ENCODE measurements around the gene RXRA. TPM values are rescaled to one million over a fixed set of nuclear protein-coding genes. Genes with fewer than 3 reads are reported as not detected.

RXRA gene
- polyA plus RNA-seq, 1 donor = 74.6 TPM

DNA sequence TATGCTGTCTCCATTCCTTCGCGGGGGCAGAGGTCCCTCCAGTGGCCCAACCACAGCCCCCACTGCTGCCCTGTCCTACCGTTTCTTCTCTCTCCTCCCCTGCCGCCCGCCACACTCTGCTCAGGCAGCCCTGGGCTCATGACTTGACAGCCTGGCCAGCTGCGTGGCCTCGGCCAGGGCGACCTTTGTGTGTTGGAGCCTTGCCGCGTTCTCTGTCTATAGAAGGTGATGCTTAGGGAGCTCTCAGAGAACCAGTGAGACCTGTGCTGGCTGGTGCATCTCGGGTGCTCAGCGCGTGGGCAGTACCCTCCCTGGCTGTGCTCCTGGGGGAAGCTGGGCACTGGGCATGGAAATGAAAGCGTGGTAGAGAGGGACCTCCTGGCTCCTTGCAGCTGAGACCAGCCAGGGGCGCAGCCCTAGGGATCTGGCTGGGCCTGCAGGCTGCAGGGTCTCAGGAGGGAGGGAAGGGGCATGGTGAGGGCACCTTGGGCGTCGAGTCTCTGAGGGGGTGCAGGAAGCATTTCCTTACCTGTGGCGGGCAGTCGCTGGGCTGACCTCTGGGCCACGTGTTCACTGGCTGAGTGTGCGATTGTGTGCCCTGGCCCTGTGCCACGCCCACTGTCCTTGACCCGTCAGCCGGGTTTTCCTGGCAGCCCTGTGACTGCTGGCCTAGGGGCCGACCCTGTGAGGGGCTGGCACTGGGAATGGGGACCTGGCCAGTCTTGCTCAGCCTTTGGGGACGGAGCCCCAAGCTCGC, 50.3 kb downstream of the RXRA start:
- H3K4me3 ChIP-seq (ENCODE audit: low read length) = no peak overlapping the region
- DNase-seq = no peak
- peaks cover 78% of the 10 kb centered on the region for H3K4me1 ChIP-seq (ENCODE audit: control insufficient read depth, insufficient read depth, low read length)
- no CpG with 5 or more reads among the region's 27 CpGs for WGBS (ENCODE audit: insufficient coverage, low lambda C conversion rate)
- H3K27ac ChIP-seq (ENCODE audit: low read length) = no peak overlapping the region
- no peaks in the 10 kb centered on the region for H3K27me3 ChIP-seq (ENCODE audit: control insufficient read depth, insufficient read depth, low read length)
- H3K9me3 ChIP-seq (ENCODE audit: control insufficient read depth, low read depth, low read length) = no peaks in the 10 kb centered on the region
- peaks cover 22% of the 10 kb centered on the region for H3K36me3 ChIP-seq (ENCODE audit: control insufficient read depth, insufficient read depth, low read length)

DNA sequence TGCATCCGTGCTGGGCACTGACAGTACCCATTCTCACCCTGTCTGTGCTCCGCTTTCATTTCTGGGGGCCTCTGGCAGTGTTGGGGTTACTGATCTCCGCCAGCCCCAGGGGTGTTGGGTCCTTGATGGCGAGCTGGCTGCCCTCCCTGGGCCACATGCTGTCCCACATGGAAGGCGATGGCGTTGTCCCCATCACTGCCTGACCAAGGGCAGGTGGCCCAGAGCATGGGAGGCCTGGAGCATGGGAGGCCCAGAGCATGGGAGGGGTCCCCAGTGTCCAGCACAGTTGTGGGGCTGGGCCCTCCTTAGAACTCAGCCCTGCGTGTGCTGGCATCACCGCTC, 50.9 kb downstream of the RXRA start:
- WGBS (ENCODE audit: insufficient coverage, low lambda C conversion rate) = no CpG with 5 or more reads among the region's 8 CpGs
- no peak overlapping the region for H3K4me3 ChIP-seq (ENCODE audit: low read length)
- DNase-seq = no peak
- H3K27ac ChIP-seq (ENCODE audit: low read length) = no peak overlapping the region
- H3K27me3 ChIP-seq (ENCODE audit: control insufficient read depth, insufficient read depth, low read length) = no peaks in the 10 kb centered on the region
- H3K4me1 ChIP-seq (ENCODE audit: control insufficient read depth, insufficient read depth, low read length) = peaks cover 84% of the 10 kb centered on the region
- no peaks in the 10 kb centered on the region for H3K9me3 ChIP-seq (ENCODE audit: control insufficient read depth, low read depth, low read length)
- peaks cover 22% of the 10 kb centered on the region for H3K36me3 ChIP-seq (ENCODE audit: control insufficient read depth, insufficient read depth, low read length)

DNA sequence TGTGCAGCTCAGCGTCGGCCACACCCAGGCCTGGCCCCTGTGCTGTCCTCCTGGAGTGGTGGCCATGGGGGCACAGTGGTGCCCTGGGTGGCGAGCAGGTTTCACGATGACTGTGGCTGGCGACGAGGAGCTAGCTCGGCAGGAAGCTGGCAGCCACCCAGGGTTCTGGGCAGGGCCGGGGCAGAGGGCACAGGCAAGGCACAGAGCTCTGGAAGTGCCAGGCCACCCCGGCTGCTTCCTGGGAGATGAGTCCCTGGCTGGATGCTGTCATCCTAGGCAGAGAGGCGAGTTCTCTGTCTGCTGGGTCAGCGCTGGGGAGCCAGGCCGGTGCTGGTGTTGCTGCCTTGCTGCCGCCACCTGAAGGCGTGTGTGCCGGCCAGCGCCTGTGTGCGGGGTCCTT, 51.7 kb downstream of the RXRA start:
- Histone ChIP-seq H3K27me3 (ENCODE audit: control insufficient read depth, insufficient read depth, low read length) (no peaks in the 10 kb centered on the region), H3K4me1 (ENCODE audit: control insufficient read depth, insufficient read depth, low read length) (peaks cover 87% of the 10 kb centered on the region), H3K36me3 (ENCODE audit: control insufficient read depth, insufficient read depth, low read length) (peaks cover 22% of the 10 kb centered on the region), H3K4me3 (ENCODE audit: low read length) (no peak overlapping the region), H3K27ac (ENCODE audit: low read length) (no peak overlapping the region), H3K9me3 (ENCODE audit: control insufficient read depth, low read depth, low read length) (no peaks in the 10 kb centered on the region)
- no peak for DNase-seq
- WGBS (ENCODE audit: insufficient coverage, low lambda C conversion rate) = 73% methylated on average over 2 of the region's 17 CpGs

DNA sequence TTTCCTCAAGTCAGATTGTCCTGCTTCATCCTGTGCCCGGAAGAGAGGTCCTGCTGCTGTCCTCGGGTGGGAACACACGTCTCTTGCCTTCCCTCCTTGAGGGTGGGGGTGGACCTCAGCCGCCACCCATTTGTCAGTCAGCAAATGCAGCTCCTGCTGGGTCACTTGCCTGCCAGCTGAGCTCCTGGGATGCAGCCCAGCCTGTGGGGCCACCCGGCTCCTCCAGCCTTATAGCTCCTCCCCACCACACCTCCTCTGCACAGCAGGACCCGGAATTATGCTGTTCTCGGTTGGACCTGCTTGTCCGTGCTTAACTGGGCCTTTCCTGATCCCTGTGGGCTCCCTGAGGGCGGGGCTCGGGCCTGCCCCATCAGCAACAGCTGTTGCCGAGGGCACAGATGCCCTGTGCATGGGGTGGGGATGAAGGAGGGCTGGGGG, 52.7 kb downstream of the RXRA start:
- WGBS (ENCODE audit: insufficient coverage, low lambda C conversion rate) = no CpG with 5 or more reads among the region's 11 CpGs
- peak in 1 of 2 donors; percentile 55 for DNase-seq

DNA sequence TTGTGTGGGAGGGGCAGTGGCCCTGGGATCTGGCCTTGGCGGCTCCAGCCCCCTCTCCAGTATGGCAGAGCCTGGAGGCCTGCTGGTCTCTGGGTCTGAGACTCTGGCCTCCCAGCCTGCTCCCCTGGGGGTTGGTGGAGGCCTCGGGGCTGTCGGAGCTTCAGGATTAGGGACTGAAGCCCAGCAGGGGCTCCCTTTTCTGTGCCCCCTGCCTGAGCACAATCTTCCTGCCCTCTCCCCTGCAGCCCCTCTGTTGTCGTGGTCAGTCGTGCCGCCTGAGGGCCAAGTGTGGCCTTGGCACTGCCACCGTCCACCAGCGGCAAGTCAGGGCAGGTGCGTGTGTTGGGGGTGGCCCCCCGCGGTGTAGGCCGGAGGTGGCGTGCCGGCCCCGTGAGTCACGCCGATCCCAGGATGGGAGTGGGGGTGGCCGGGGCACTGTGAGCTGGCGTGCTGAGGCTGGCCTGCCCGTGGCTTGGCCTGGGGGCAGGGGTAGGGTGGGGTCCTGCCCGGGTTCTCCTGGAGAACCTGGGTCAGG, 53.6 kb downstream of the RXRA start:
- peaks cover 19% of the 10 kb centered on the region for H3K36me3 ChIP-seq (ENCODE audit: control insufficient read depth, insufficient read depth, low read length)
- no peak for DNase-seq
- no peaks in the 10 kb centered on the region for H3K27me3 ChIP-seq (ENCODE audit: control insufficient read depth, insufficient read depth, low read length)
- H3K9me3 ChIP-seq (ENCODE audit: control insufficient read depth, low read depth, low read length) = no peaks in the 10 kb centered on the region
- H3K27ac ChIP-seq (ENCODE audit: low read length) = no peak overlapping the region
- no peak overlapping the region for H3K4me3 ChIP-seq (ENCODE audit: low read length)
- no CpG with 5 or more reads among the region's 21 CpGs for WGBS (ENCODE audit: insufficient coverage, low lambda C conversion rate)
- peaks cover 95% of the 10 kb centered on the region for H3K4me1 ChIP-seq (ENCODE audit: control insufficient read depth, insufficient read depth, low read length)

More for the DNA sequence above, 52.7 kb downstream of the RXRA start:
- Histone ChIP-seq H3K4me1 (ENCODE audit: control insufficient read depth, insufficient read depth, low read length) (peaks cover 92% of the 10 kb centered on the region), H3K36me3 (ENCODE audit: control insufficient read depth, insufficient read depth, low read length) (peaks cover 20% of the 10 kb centered on the region), H3K27me3 (ENCODE audit: control insufficient read depth, insufficient read depth, low read length) (no peaks in the 10 kb centered on the region), H3K4me3 (ENCODE audit: low read length) (no peak overlapping the region), H3K27ac (ENCODE audit: low read length) (peak overlapping the region; percentile 21), H3K9me3 (ENCODE audit: control insufficient read depth, low read depth, low read length) (no peaks in the 10 kb centered on the region)

DNA sequence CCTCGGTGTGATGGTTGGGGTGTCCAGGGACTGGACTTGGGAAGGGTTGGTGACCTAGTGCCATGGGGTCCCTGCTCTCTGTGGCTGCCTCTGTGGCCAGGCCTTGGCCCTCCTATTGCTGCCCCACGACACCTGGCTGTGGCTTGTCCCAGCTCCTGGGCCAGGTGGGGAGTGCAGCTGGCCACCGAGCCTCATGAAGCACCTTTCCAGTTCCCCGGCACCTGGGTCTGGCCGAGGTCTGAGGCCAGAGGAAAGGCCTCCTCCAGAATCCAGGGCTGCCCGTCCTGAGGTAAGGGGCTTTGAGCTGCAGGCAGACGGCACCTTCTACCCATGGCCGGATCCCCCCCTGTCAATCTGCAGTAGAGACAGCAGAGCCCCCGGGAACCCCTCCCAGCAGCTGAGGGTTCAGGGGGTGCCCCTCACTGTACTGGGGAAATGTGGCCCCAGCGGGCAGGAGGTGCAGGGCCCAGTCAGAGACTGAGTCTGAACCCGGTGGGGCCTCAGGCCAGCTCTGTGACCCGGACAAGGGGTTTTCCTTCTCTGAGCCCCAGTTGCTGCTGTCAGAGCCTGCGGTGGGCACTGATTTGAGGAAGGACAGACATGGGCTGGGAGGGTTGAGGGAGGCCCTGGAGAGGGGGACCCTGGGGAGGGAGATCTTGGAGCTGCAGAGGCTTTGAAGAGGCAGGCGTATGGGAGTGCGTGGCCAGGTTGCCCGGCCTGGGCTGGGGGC, 54.5 kb downstream of the RXRA start:
- Histone ChIP-seq H3K27ac (ENCODE audit: low read length) (peak overlapping the region; percentile 39), H3K4me3 (ENCODE audit: low read length) (no peak overlapping the region), H3K4me1 (ENCODE audit: control insufficient read depth, insufficient read depth, low read length) (peaks cover 87% of the 10 kb centered on the region), H3K27me3 (ENCODE audit: control insufficient read depth, insufficient read depth, low read length) (no peaks in the 10 kb centered on the region), H3K36me3 (ENCODE audit: control insufficient read depth, insufficient read depth, low read length) (peaks cover 20% of the 10 kb centered on the region), H3K9me3 (ENCODE audit: control insufficient read depth, low read depth, low read length) (no peaks in the 10 kb centered on the region)
- DNase-seq = no peak
- no CpG with 5 or more reads among the region's 16 CpGs for WGBS (ENCODE audit: insufficient coverage, low lambda C conversion rate)

DNA sequence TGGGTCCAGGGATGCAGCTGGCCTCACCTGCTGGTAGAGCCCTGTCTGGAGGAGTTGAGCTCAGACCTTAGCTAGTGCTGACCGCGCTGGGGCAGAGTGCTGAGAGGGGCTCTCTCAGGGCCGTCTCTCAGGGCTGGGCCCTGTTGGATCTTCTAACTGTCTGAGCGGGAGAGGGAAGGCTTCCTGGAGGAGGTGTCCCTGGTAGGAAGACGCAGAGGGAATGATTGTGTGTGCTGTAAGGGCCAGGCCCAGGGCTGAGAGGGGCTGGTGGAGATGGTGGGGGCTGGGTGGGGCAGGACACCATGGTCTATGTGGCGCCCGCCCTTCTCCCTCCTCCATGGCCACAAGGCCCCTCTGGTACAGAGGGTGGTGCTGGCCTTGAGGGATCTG, 55.0 kb downstream of the RXRA start:
- H3K27me3 ChIP-seq (ENCODE audit: control insufficient read depth, insufficient read depth, low read length) = no peaks in the 10 kb centered on the region
- peaks cover 83% of the 10 kb centered on the region for H3K4me1 ChIP-seq (ENCODE audit: control insufficient read depth, insufficient read depth, low read length)
- peaks cover 20% of the 10 kb centered on the region for H3K36me3 ChIP-seq (ENCODE audit: control insufficient read depth, insufficient read depth, low read length)
- H3K27ac ChIP-seq (ENCODE audit: low read length) = peak overlapping the region; percentile 39
- DNase-seq = no peak
- no peak overlapping the region for H3K4me3 ChIP-seq (ENCODE audit: low read length)
- no peaks in the 10 kb centered on the region for H3K9me3 ChIP-seq (ENCODE audit: control insufficient read depth, low read depth, low read length)
- WGBS (ENCODE audit: insufficient coverage, low lambda C conversion rate) = no CpG with 5 or more reads among the region's 7 CpGs

DNA sequence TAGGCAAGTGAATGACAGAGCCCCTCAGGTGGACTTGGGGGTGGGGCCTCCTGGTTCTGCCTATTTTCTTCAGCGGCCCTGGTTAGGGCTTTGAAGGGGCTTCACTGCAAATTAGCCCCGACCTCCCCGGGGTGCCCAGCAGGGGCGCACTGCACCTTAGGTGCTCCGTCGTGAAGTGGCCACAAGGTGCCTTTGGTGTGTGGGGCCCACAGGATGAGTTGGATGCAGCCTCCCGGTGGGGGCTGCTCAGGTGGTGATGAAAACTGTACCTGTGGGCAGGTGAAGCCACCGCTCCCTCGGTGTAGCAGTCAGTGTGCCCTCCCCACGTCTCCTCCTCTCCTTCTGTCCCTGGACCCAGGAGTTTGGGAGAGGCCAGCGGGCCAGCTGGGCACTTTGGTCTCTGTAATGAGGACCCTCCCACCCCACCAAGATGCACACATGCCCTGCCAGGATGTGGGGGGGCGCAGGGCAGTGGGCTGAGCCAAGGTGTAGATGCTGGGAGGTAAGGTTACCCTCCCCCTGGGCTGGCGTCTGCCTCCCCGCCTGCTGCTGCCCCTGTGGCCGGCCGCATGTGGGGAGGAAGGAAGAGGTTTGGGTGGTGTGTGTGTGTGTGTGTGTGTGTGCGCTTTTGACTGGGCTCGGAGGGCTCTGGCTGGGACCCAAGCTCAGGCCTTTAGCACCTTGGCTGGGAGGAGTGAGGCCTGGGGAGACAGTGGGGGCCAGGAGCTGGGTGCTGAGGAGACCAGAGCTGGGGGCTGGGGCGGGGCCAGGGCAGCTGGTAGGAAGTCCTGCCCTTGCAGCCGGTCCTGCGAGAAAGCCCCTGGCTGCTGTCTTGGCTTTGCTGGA, 55.6 kb downstream of the RXRA start:
- Histone ChIP-seq H3K36me3 (ENCODE audit: control insufficient read depth, insufficient read depth, low read length) (peaks cover 20% of the 10 kb centered on the region), H3K4me1 (ENCODE audit: control insufficient read depth, insufficient read depth, low read length) (peaks cover 79% of the 10 kb centered on the region), H3K27ac (ENCODE audit: low read length) (peak overlapping the region; percentile 82), H3K9me3 (ENCODE audit: control insufficient read depth, low read depth, low read length) (no peaks in the 10 kb centered on the region), H3K27me3 (ENCODE audit: control insufficient read depth, insufficient read depth, low read length) (no peaks in the 10 kb centered on the region), H3K4me3 (ENCODE audit: low read length) (no peak overlapping the region)
- peak in 1 of 2 donors; percentile 59 for DNase-seq
- no CpG with 5 or more reads among the region's 21 CpGs for WGBS (ENCODE audit: insufficient coverage, low lambda C conversion rate)

DNA sequence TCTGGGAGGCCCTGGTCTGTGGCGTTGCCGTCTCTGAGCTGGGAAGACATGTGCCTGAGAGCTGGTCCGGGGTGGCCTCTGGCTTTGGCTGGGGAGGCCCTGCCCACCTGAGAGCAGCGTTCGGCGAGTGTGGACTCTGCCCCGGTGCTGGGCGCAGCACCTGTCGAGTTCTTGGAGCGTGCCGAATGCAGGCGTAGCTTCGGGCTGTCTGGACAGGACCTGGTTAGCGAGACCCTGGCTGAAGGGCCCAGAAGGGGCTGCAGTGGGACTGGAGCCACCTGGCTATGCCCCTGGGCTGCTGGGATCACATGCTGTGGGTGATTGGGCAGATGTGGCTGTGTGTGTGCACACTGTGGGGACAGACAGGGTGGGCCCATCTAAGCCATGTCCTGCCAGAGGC, 56.5 kb downstream of the RXRA start:
- Histone ChIP-seq H3K36me3 (ENCODE audit: control insufficient read depth, insufficient read depth, low read length) (peaks cover 18% of the 10 kb centered on the region), H3K27me3 (ENCODE audit: control insufficient read depth, insufficient read depth, low read length) (no peaks in the 10 kb centered on the region), H3K9me3 (ENCODE audit: control insufficient read depth, low read depth, low read length) (peaks cover 3% of the 10 kb centered on the region), H3K27ac (ENCODE audit: low read length) (peak overlapping the region; percentile 82), H3K4me3 (ENCODE audit: low read length) (no peak overlapping the region), H3K4me1 (ENCODE audit: control insufficient read depth, insufficient read depth, low read length) (peaks cover 75% of the 10 kb centered on the region)
- DNase-seq = peak; percentile 90 to 93
- no CpG with 5 or more reads among the region's 14 CpGs for WGBS (ENCODE audit: insufficient coverage, low lambda C conversion rate)

DNA sequence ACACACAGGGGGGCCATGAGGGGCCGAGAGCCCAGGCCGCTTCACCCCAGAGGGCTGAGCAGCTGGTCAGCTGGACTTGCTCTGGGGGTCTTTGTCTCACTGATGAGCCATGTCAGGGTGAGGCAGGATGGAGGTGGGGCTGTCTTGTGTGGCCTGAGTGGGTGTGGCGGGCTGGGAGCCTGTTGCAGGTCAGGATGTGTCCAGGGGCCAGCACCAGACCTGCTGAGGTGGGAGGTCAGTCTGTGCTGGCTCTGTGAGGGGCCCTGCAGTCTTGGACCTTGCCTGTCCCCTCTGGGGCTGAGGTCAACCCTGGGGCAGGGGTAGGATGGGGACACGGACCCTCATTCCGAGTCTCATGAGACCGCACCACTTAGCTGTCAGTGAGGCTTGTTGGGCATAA, 56.9 kb downstream of the RXRA start:
- peaks cover 75% of the 10 kb centered on the region for H3K4me1 ChIP-seq (ENCODE audit: control insufficient read depth, insufficient read depth, low read length)

More for the DNA sequence above, 56.9 kb downstream of the RXRA start:
- no CpG with 5 or more reads among the region's 6 CpGs for WGBS (ENCODE audit: insufficient coverage, low lambda C conversion rate)
- Histone ChIP-seq H3K9me3 (ENCODE audit: control insufficient read depth, low read depth, low read length) (peaks cover 3% of the 10 kb centered on the region), H3K27ac (ENCODE audit: low read length) (peak overlapping the region; percentile 82), H3K27me3 (ENCODE audit: control insufficient read depth, insufficient read depth, low read length) (no peaks in the 10 kb centered on the region), H3K4me3 (ENCODE audit: low read length) (no peak overlapping the region), H3K36me3 (ENCODE audit: control insufficient read depth, insufficient read depth, low read length) (peaks cover 14% of the 10 kb centered on the region)
- no peak for DNase-seq

Data from large intestine (tissue), 3 donors.